ENCODE results near the gene SCN8A.

Gene SCN8A

GRCh38 chr12:51749986-51750317 lies 158.9 kb downstream of the SCN8A start:
- Mint-ChIP-seq H3K4me3 (no peak overlapping the region), H3K9me3 (no peaks in the 10 kb centered on the region), H3K27me3 (no peaks in the 10 kb centered on the region), H3K4me1 (no peaks in the 10 kb centered on the region), H3K27ac (no peak overlapping the region)
- ATAC-seq: no peak
- no peak for DNase-seq

- no peak overlapping the region for H3K4me3 Mint-ChIP-seq
- DNase-seq: no peak
- no peak for ATAC-seq
- no peak overlapping the region for H3K27ac Mint-ChIP-seq
- no peaks in the 10 kb centered on the region for H3K9me3 Mint-ChIP-seq
- no peaks in the 10 kb centered on the region for H3K4me1 Mint-ChIP-seq
- no peaks in the 10 kb centered on the region for H3K27me3 Mint-ChIP-seq
These were observed 160.6 kb downstream of the SCN8A start for GRCh38 chr12:51751661-51752060.

- no peak overlapping the region for H3K27ac Mint-ChIP-seq
- ATAC-seq: no peak
- no peaks in the 10 kb centered on the region for H3K9me3 Mint-ChIP-seq
- H3K27me3 Mint-ChIP-seq: no peaks in the 10 kb centered on the region
- DNase-seq: no peak
- H3K4me3 Mint-ChIP-seq: no peak overlapping the region
- H3K4me1 Mint-ChIP-seq: no peaks in the 10 kb centered on the region
These were observed 161.3 kb downstream of the SCN8A start for GRCh38 chr12:51752234-51752889.

DNA sequence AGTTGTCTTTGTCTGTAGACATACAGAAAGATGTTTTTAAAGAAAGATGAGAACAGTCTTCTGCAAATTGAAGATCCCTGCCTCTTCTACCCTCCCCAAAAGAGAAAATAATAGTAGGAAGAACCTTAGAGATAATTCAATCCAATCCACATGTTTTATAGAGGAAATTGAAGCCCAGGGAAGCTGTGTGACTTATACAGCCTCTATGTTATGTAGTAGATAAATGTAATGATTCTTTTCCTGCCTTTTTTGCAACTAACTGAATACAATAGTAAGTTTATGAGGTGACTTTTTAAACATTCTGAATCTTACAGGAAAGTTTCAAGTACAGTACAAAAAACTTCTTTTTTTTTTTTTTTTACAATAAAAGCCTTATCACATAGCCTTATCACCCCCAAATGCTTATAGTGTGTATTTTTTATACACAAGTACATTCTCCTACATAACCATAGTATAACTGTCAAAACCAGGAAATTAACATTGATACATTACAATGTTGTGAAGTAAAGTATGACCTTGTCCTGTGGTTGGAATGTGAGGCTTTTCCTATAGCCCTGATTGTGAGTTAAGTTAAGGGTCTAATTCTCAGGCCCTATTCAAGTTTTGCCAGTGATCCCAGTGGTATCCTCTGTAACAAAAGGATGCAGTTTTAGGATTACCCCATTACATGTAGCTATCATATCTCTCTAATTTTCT lies 163.1 kb downstream of the SCN8A start:
- H3K27ac Mint-ChIP-seq: no peak overlapping the region
- no peaks in the 10 kb centered on the region for H3K27me3 Mint-ChIP-seq
- no peak for DNase-seq
- no peak for ATAC-seq
- no peaks in the 10 kb centered on the region for H3K9me3 Mint-ChIP-seq
- no peak overlapping the region for H3K4me3 Mint-ChIP-seq
- H3K4me1 Mint-ChIP-seq: no peaks in the 10 kb centered on the region

GRCh38 chr12:51755251-51755650 lies 164.2 kb downstream of the SCN8A start:
- no peak overlapping the region for H3K4me3 Mint-ChIP-seq

GRCh38 chr12:51759175-51759574 lies 168.1 kb downstream of the SCN8A start:
- DNase-seq: no peak
- ATAC-seq: no peak
- H3K9me3 Mint-ChIP-seq: no peaks in the 10 kb centered on the region
- H3K4me3 Mint-ChIP-seq: no peak overlapping the region
- no peaks in the 10 kb centered on the region for H3K4me1 Mint-ChIP-seq
- H3K27ac Mint-ChIP-seq: no peak overlapping the region
- H3K27me3 Mint-ChIP-seq: no peaks in the 10 kb centered on the region

More at GRCh38 chr12:51755251-51755650, 164.2 kb downstream of the SCN8A start:
- H3K27ac Mint-ChIP-seq: no peak overlapping the region
- no peaks in the 10 kb centered on the region for H3K4me1 Mint-ChIP-seq
- ATAC-seq (no peak), DNase-seq (no peak)
- no peaks in the 10 kb centered on the region for H3K9me3 Mint-ChIP-seq
- H3K27me3 Mint-ChIP-seq: no peaks in the 10 kb centered on the region

DNA sequence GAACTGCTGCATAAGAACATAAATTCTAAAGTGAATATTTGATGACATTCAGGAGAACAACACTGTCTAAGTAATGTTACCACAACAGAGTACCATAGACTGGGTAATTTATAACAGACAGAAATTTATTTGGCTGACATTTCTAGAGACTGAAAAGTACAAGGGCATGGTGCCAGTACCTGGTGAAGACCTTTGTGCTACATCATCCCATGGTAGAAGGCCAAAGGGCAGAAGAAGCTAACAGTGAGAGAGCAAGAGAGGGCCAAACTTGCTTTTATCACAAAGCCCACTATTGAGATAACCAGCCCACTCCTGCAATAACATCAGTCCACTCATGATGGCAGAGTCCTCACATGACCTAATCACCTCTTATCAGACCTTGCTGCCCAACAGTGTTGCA lies 168.7 kb downstream of the SCN8A start:
- H3K27ac Mint-ChIP-seq: no peak overlapping the region
- ATAC-seq: no peak
- DNase-seq: no peak
- H3K9me3 Mint-ChIP-seq: no peaks in the 10 kb centered on the region
- H3K4me3 Mint-ChIP-seq: no peak overlapping the region
- no peaks in the 10 kb centered on the region for H3K27me3 Mint-ChIP-seq
- H3K4me1 Mint-ChIP-seq: no peaks in the 10 kb centered on the region

GRCh38 chr12:51760231-51760630 lies 169.2 kb downstream of the SCN8A start:
- Mint-ChIP-seq H3K9me3 (no peaks in the 10 kb centered on the region), H3K4me1 (no peaks in the 10 kb centered on the region), H3K4me3 (no peak overlapping the region), H3K27me3 (no peaks in the 10 kb centered on the region), H3K27ac (no peak overlapping the region)
- ATAC-seq: no peak
- DNase-seq: no peak

- no peak overlapping the region for H3K4me3 Mint-ChIP-seq
- DNase-seq (no peak), ATAC-seq (no peak)
- no peaks in the 10 kb centered on the region for H3K4me1 Mint-ChIP-seq
- no peak overlapping the region for H3K27ac Mint-ChIP-seq
- H3K27me3 Mint-ChIP-seq: no peaks in the 10 kb centered on the region
- H3K9me3 Mint-ChIP-seq: no peaks in the 10 kb centered on the region
These were observed 172.7 kb downstream of the SCN8A start for GRCh38 chr12:51763743-51764142.

- no peaks in the 10 kb centered on the region for H3K27me3 Mint-ChIP-seq
- ATAC-seq (no peak), DNase-seq (no peak)
- H3K27ac Mint-ChIP-seq: no peak overlapping the region
- H3K9me3 Mint-ChIP-seq: no peaks in the 10 kb centered on the region
- H3K4me1 Mint-ChIP-seq: no peaks in the 10 kb centered on the region
- H3K4me3 Mint-ChIP-seq: no peak overlapping the region
These were observed 175.1 kb downstream of the SCN8A start for GRCh38 chr12:51766067-51766676.

- Mint-ChIP-seq H3K27me3 (no peaks in the 10 kb centered on the region), H3K4me1 (no peaks in the 10 kb centered on the region), H3K4me3 (no peak overlapping the region), H3K9me3 (no peaks in the 10 kb centered on the region), H3K27ac (no peak overlapping the region)
- DNase-seq (no peak), ATAC-seq (no peak)
These were observed 180.0 kb downstream of the SCN8A start for GRCh38 chr12:51771008-51771407.

- no peak overlapping the region for H3K27ac Mint-ChIP-seq
- DNase-seq: no peak
- no peak overlapping the region for H3K4me3 Mint-ChIP-seq
- H3K9me3 Mint-ChIP-seq: no peaks in the 10 kb centered on the region
- no peaks in the 10 kb centered on the region for H3K4me1 Mint-ChIP-seq
- no peaks in the 10 kb centered on the region for H3K27me3 Mint-ChIP-seq
- ATAC-seq: no peak
These were observed 182.3 kb downstream of the SCN8A start for GRCh38 chr12:51773145-51773869.

DNA sequence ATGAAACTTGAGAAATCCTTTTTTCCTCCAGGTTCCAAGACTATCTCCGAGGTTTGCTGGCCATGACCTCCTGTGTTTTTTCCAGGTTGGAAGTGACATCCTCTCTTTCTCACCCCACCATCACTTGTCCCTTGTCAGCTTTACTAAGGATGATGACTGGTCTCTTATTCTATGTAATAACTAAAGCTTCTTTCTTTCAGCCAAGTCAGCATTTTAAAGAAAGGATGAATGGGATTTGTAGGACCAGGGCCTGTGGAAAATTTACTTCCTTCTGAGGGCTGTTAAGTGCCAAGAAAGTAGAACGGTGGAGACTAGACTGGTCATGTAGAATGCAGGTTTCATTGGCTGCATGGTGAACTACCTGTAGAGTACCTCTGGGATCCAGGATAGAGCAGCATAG lies 183.9 kb downstream of the SCN8A start:
- H3K27me3 Mint-ChIP-seq: no peaks in the 10 kb centered on the region
- DNase-seq (no peak), ATAC-seq (no peak)
- H3K4me3 Mint-ChIP-seq: no peak overlapping the region
- no peak overlapping the region for H3K27ac Mint-ChIP-seq
- H3K9me3 Mint-ChIP-seq: no peaks in the 10 kb centered on the region
- H3K4me1 Mint-ChIP-seq: peaks cover 1% of the 10 kb centered on the region

DNA sequence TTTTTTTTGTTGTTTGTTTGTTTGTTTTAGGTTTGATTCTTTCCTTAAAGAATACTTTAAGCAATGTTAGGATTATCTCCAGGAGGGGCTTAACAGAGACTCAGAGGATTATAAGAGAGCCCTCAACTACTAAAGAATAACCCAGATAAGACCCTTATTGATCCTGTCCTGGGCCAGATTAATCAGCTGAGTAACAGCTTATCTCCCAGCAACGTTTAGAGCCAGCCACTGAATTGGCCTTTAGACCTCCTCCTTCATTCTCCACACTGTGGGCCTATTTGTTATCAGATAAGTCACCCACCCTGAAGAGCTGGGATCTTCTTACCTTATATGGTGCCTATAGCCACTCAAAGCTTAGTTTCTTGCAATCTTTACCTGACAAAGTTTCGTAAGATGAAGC lies 186.4 kb downstream of the SCN8A start:
- Mint-ChIP-seq H3K9me3 (no peaks in the 10 kb centered on the region), H3K4me3 (no peak overlapping the region)
- ATAC-seq: no peak

GRCh38 chr12:51777973-51778372 lies 186.9 kb downstream of the SCN8A start:
- DNase-seq (no peak), ATAC-seq (no peak)
- no peak overlapping the region for H3K4me3 Mint-ChIP-seq
- H3K9me3 Mint-ChIP-seq: no peaks in the 10 kb centered on the region
- H3K4me1 Mint-ChIP-seq: peaks cover 17% of the 10 kb centered on the region
- H3K27me3 Mint-ChIP-seq: no peaks in the 10 kb centered on the region
- no peak overlapping the region for H3K27ac Mint-ChIP-seq

More for the DNA sequence above, 186.4 kb downstream of the SCN8A start:
- Mint-ChIP-seq H3K4me1 (peaks cover 17% of the 10 kb centered on the region), H3K27me3 (no peaks in the 10 kb centered on the region), H3K27ac (no peak overlapping the region)
- DNase-seq: no peak

DNA sequence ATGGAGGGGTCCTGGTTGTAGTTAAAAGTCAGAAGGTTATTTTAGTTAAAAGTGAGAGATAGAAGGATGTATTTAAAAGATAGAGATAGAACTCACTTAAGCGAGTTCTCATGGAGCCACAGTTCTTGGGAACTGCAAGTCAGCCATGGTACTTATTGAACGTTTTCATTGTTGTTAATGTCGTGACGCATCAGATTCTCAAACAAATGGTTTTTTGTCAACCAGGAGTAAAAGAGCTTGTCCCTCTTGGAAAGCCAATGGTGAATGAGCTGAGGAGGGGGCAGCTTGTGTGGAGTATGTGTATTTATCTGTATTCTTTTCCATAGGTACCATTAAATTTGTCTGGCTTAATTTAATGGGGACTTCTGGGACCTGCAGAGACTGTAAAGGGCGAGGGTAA lies 188.8 kb downstream of the SCN8A start:
- Mint-ChIP-seq H3K9me3 (no peaks in the 10 kb centered on the region), H3K4me1 (peaks cover 20% of the 10 kb centered on the region), H3K27me3 (no peaks in the 10 kb centered on the region), H3K27ac (no peak overlapping the region), H3K4me3 (no peak overlapping the region)
- DNase-seq (no peak), ATAC-seq (no peak)

Data from stimulated activated naive CD8-positive, alpha-beta T cell treated with anti-CD3 and anti-CD28 coated beads, Interleukin-15, amount 100 ng/mL, for 72 hours (primary cell).